Lower lobe of right lung (tissue), 2 donors: Measurements from ENCODE around the gene APOL4. TPM values are rescaled to one million over a fixed set of nuclear protein-coding genes. Genes with fewer than 3 reads are reported as not detected.
A peak's percentile ranks its signal among the peaks of the same experiment; 100 is the strongest.
"Not testable (repeated sequence)": the region's sequence is repeated elsewhere in the genome, so short reads cannot be mapped to it uniquely, and the experiment has no call there.

Source experiments
- ATAC-seq, 2 donors: fragments of 200-7000 bp; cut with Tn5 transposase; one replicate each; pipeline ENCODE4 v1.9.1; 2020 to 2022; ENCODE audit warnings: mild to moderate bottlenecking in 2 of 2, moderate library complexity in 2 of 2
- DNase-seq: peaks from one replicate; pipeline ENCODE4 v3.0.0-alpha.2; 2020
- H3K27ac ChIP-seq: fragments of 200-600 bp; one replicate; pipeline ENCODE4 v1.8.0; 2022
- H3K27me3 ChIP-seq: fragments of 200-600 bp; one replicate; pipeline ENCODE4 v1.8.0; 2022; ENCODE audit warnings: low read depth
- H3K36me3 ChIP-seq: fragments of 200-600 bp; one replicate; pipeline ENCODE4 v1.8.0; 2022; ENCODE audit warnings: mild to moderate bottlenecking
- H3K4me1 ChIP-seq: fragments of 200-600 bp; one replicate; pipeline ENCODE4 v1.8.0; 2022
- H3K4me3 ChIP-seq: fragments of 200-600 bp; one replicate; pipeline ENCODE4 v1.8.0; 2022; ENCODE audit warnings: mild to moderate bottlenecking
- H3K9me3 ChIP-seq: fragments of 200-600 bp; one replicate; pipeline ENCODE4 v1.8.0; 2022
- intact Hi-C: fragments of 100-400 bp; cut with DNase I; formaldehyde crosslinking; loops from one replicate; pipeline ENCODE4 v1.11.0; 2022
- total RNA-seq: library from RNA; stranded (reverse); fragmentation: NEBNext Ultra II Directional; extraction: Animal tissue kit (Norgen Biotek cat#: 25700); gene quantifications from one replicate; pipeline ENCODE4 v1.2.1, GENCODE V29; 2021
- TF ChIP-seq, protein P1 (sequence below): fragments of 200-600 bp; IDR thresholded peaks from one replicate; pipeline ENCODE4 v1.8.0; 2022; ENCODE audit warnings: antibody characterized with exemption, mild to moderate bottlenecking
- donor health status: DM: no; HTN: yes; CAD: no; lungs with severe emphysema.

Gene APOL4
- total RNA-seq, 1 donor from 2014 or later = 29.0 TPM

DNA sequence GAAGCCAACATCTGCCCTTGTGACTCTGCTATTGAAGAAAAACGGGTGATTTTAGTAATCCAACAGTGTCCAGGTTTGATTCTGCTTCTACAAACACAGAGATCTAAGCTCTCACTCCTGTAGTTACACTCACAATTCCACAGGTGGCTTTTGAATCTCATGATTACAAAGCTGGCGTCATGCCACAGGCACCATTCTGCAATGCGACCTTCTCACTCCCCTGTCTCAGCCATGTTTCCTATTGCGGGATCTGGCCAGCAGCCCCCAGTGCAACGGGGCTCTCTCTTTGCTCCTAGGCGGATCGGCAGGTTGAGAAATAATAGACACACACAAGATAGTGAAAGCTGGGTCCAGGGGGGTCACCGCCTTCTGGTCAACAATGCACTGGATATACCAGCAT lies 1.3 kb upstream of the APOL4 start:
- Histone ChIP-seq H3K27ac (peak overlapping the region; percentile 18), H3K4me1 (peaks cover 24% of the 10 kb centered on the region)
- peak; percentile 52 for DNase-seq
- H3K4me3 ChIP-seq, H3K9me3 ChIP-seq, H3K27me3 ChIP-seq, H3K36me3 ChIP-seq, intact Hi-C loops: not testable (repeated sequence)
- ATAC-seq = peak in 1 of 2 donors; percentile 48
- TF ChIP-seq, protein P1, sequence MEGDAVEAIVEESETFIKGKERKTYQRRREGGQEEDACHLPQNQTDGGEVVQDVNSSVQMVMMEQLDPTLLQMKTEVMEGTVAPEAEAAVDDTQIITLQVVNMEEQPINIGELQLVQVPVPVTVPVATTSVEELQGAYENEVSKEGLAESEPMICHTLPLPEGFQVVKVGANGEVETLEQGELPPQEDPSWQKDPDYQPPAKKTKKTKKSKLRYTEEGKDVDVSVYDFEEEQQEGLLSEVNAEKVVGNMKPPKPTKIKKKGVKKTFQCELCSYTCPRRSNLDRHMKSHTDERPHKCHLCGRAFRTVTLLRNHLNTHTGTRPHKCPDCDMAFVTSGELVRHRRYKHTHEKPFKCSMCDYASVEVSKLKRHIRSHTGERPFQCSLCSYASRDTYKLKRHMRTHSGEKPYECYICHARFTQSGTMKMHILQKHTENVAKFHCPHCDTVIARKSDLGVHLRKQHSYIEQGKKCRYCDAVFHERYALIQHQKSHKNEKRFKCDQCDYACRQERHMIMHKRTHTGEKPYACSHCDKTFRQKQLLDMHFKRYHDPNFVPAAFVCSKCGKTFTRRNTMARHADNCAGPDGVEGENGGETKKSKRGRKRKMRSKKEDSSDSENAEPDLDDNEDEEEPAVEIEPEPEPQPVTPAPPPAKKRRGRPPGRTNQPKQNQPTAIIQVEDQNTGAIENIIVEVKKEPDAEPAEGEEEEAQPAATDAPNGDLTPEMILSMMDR = peak; percentile 7

DNA sequence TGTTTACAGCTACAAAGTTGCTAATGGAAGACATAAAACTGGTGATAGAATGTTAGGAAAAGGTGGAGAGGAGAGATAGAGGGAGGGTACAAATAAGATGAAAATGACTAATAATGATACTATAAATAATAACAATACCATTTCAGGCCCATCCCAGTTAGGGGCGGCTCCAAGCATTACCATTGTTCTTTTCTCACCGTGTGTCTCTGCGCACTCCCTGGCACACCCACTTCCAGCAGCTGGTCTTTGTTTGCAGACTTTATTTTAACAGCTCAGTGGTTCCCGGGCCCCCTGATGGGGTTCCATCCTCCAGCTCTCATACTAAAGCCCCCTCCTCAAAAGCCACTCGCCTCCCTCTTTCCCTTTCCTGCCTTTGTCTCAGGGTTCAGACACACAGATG lies 584 bp downstream of the APOL4 start:
- Histone ChIP-seq H3K4me3 (peak overlapping the region; percentile 38), H3K27ac (peak overlapping the region; percentile 60), H3K4me1 (peaks cover 37% of the 10 kb centered on the region)
- intact Hi-C loops, H3K36me3 ChIP-seq, DNase-seq, H3K27me3 ChIP-seq, H3K9me3 ChIP-seq, ATAC-seq: not testable (repeated sequence)

DNA sequence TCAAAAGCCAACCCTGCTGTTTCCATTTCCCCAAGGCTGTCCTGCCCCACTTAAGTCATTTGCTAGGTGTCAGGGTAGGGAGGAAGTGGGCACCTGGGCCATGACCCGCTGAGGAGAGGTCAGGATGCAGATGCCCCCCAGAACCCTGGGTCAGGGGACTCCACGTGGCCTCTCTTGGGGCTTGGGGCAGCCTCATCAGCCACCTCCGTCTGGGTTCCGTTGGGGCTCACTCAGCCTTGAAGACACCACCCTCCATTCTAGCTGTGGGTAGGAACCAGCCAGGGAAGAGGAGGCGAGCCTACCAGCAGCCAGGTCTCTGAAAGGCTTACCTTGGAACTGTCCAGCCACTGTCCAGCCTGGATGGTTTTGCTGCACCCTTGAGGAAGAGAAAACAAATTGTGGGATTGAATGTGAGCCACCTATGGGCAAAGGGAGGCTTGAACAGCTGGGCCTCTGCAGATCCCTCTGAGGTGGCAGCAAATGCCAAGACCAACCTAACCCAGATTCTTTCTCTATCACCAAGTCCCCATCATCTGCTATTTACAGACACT lies 2.5 kb downstream of the APOL4 start:
- TF ChIP-seq, protein P1 = no peak
- Histone ChIP-seq H3K9me3 (no peaks in the 10 kb centered on the region), H3K27me3 (no peaks in the 10 kb centered on the region), H3K4me3 (no peak overlapping the region), H3K36me3 (no peaks in the 10 kb centered on the region), H3K27ac (no peak overlapping the region), H3K4me1 (peaks cover 37% of the 10 kb centered on the region)
- ATAC-seq (no peak), DNase-seq (no peak)
- intact Hi-C loops = no loop called here

DNA sequence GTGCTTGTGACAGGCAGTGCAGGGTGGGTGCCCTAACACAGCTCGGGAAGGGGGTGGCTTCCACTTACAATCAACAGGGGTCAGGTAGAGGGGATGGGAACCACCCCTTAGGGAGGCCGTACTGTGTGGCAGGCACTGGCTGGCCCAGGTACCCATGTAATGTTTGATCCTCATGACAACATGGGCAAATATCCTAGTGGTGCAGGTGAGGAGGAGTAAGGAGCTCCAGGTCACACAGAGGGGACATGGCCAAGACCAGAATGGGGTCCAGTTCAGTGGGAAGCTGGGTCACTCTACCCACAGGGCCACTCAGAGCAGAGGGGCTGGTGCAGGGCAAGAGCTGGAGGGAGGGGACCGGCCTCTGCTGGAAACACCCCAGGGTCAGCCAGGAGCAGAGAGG lies 3.1 kb downstream of the APOL4 start:
- H3K27ac ChIP-seq = no peak overlapping the region
- no peak overlapping the region for H3K4me3 ChIP-seq
- TF ChIP-seq, protein P1 = no peak
- no peak for ATAC-seq
- no peaks in the 10 kb centered on the region for H3K27me3 ChIP-seq
- H3K36me3 ChIP-seq = no peaks in the 10 kb centered on the region
- DNase-seq = no peak
- H3K4me1 ChIP-seq = peaks cover 37% of the 10 kb centered on the region
- no peaks in the 10 kb centered on the region for H3K9me3 ChIP-seq
- intact Hi-C loops = no loop called here

DNA sequence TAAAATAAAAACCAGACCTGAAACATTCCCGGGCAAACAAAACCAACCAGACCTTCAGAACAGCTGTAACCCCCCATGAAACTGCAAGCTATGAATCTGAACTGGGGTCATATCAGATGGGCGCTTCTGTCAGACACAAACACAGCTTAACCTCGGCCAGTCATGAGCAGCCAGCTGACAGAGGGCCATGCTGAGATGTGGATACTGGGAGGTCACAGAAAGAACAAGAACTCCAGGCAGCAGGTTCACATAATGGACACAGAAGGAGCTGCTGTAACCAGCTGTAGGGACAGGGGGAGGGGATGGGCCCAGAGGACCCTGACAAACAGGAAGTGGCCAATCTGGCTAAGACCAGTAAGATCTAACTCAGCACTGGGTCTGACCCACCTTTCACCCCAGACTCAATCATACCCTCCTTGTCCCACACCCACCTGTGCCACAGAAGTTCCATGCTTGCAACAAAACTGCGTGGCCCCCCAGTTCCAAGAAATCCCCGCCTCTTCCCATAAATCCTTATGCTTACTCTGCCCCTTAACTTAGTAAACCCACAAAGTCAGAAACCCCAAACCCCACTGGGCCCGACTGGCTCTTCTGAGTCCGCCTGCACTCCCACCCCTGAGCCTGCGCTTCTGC lies 4.0 kb downstream of the APOL4 start:
- peak; percentile 6 to 8 for ATAC-seq
- no peak for DNase-seq

DNA sequence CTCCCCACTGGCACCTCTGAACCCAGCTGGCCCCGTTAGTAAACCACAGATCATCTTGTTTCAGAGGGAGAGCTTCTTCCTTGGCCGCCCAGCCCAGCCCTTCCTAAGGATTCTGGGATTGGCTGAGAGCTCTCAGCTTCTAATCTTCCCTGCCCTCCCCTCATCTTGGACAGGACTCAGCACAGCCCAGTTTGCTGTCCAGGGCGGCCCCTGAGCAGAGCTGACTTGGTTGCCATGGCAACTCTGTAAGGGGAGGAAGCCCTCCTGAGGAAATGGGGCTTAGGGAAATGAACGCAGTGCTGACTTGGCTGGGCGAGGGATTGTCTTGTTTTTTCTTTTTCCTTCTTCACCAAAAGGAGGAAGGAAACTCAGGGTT lies 4.6 kb downstream of the APOL4 start:
- Histone ChIP-seq H3K27me3 (no peaks in the 10 kb centered on the region), H3K27ac (no peak overlapping the region), H3K9me3 (no peaks in the 10 kb centered on the region), H3K4me3 (no peak overlapping the region), H3K36me3 (peaks cover 3% of the 10 kb centered on the region), H3K4me1 (peaks cover 36% of the 10 kb centered on the region)
- TF ChIP-seq, protein P1 = no peak
- ATAC-seq (peak; percentile 30 to 43), DNase-seq (no peak)
- intact Hi-C loops = no loop called here

More for the DNA sequence above, 4.0 kb downstream of the APOL4 start:
- Histone ChIP-seq H3K4me3 (no peak overlapping the region), H3K27me3 (no peaks in the 10 kb centered on the region), H3K27ac (peak overlapping the region; percentile 46), H3K9me3 (no peaks in the 10 kb centered on the region), H3K4me1 (peaks cover 37% of the 10 kb centered on the region), H3K36me3 (peaks cover 1% of the 10 kb centered on the region)
- TF ChIP-seq, protein P1 = no peak
- intact Hi-C loops = no loop called here
